Erythroblast (primary cell): ENCODE measurements around the gene OR2AK2.

Experiments used
- DNase-seq, 2 experiments: peaks; one replicate each; lab custom pipeline; 2025; lab: John Stamatoyannopoulos, UW
- GATA1 ChIP-seq: IDR thresholded peaks from 2 replicates; pipeline ENCODE4 v1.6.1; 2011; ENCODE audit warnings: low read depth, mild to moderate bottlenecking, control low read depth, low read length, moderate library complexity
- POLR2A ChIP-seq: IDR thresholded peaks from 2 replicates; pipeline ENCODE4 v1.6.1; 2011; ENCODE audit warnings: mild to moderate bottlenecking, low read length

OR2AK2 gene

DNA sequence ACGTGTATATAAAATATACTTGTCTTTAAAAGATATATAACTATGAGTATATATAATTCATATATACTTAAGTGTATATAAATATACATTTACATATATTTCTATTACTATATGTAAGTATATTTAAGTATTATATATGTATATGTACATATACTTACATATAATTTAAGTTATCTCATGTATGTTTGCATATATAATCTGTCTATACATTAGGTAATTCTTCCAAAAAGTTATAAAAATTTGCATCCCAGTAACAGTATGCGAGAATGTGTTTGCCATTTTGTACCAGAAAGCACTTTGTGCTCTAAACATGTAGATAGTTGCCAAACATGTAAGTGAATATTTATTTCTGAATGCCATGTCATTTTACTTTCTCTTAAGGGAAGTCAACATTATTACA lies at the start of gene OR2AK2:
TSS of gene OR2AK2 (plus strand) at position 301 of the 400 bp plus-strand sequence. CDS start 144 bp downstream, outside the sequence.
- no peak for TF ChIP-seq GATA1
- no peak for TF ChIP-seq POLR2A
- DNase-seq, result no peak

DNA sequence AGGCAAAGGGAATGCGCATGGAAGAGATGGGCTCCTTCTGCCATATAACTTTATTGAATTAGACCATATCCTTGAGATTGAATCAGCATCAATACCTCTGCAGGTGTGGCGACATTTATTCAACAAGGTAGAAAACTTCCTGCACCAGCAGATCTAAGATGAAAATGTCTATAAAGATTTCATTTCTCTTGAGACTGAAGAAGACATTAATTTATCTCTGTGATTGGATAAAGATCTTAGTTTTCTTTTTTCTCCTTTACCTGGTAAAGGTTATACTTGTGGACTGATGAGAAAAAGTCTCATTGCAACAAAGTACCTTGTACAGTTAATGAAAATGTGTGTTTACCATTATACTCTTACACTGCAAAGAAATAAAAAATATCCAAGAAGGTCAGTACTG lies 45.1 kb upstream of the OR2AK2 start, which contains the start of gene OR2T8:
TSS of gene OR2T8 (plus strand) at position 301 of the 400 bp plus-strand sequence. CDS start 766 bp downstream, outside the sequence.
- no peak for TF ChIP-seq GATA1
- no peak for TF ChIP-seq POLR2A
- DNase-seq, result no peak

DNA sequence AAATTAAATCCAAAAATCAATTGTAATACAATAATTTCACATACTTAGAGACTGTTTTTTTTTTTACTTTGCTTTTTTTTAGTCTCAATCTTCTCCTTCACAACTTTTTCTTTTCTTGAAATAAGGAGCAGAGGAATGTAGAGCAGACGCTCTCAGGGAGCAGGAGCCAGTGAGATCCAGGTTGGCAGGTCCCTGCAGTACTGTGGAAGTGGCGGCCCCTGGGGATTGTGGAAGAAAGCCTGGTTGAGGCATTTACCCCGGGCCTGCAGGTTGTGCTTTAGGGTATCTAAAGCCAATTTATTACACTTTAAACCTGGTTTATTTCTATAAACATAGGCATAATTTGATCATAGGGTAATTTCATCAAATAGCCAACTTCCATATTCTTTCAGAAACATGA lies 41.1 kb upstream of the OR2AK2 start:
- no peak for TF ChIP-seq POLR2A
- TF ChIP-seq GATA1, result no peak

DNA sequence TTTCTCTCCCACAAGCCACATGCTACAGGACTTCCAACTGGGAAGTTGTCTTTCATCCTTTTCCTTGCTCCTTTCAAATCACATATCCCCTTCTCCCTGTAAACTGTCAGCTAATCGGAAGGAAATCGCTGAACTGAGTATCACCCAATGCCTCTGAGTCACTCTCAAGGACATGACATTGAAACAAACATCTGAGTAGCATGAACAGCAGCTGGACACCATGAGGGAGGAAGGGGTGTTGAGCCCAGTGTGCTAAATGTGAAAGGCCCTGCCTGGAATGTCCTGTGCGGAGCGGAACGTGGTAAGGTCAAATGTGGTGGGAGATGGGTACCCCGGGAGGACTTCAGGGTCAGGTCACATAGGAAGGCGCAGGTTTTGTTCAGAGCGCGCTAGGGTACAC lies 40.2 kb upstream of the OR2AK2 start, which contains the start of gene OR2AJ1:
TSS of gene OR2AJ1 (plus strand) at position 22 of the 400 bp plus-strand sequence. CDS start 8,880 bp downstream, outside the sequence.
- no peak for DNase-seq
- TF ChIP-seq POLR2A, result no peak
- no peak for TF ChIP-seq GATA1

More for the DNA sequence above, 41.1 kb upstream of the OR2AK2 start:
- no peak for DNase-seq

DNA sequence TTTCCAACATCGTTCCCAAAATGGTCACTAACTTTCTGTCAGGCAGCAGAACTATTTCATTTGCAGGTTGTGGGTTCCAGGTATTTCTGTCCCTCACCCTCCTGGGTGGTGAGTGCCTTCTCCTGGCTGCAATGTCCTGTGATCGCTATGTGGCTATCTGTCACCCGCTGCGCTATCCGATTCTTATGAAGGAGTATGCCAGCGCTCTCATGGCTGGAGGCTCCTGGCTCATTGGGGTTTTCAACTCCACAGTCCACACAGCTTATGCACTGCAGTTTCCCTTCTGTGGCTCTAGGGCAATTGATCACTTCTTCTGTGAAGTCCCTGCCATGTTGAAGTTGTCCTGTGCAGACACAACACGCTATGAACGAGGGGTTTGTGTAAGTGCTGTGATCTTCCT lies 31.0 kb upstream of the OR2AK2 start:
- TF ChIP-seq POLR2A (no peak), GATA1 (no peak)

DNA sequence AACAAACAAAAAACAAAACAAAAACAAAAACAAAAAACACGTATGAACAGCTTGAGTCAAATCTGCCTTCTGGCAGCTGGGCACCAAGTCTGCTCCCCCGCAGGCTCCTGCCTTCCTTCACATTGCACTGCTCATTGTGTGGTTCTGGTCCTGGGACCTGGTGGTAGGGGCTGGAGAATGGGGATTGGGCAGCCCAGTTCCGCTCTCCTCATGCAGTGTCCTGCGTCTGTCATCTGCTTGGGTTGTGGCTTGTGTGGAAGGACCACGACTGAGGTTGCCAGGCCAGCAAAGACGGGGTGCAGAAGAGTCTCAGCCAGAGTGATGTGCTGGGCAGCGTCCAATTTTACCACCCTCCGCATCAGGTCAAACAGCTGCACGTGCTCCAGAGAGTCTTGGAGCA lies 29.3 kb upstream of the OR2AK2 start:
- no peak for DNase-seq
- TF ChIP-seq POLR2A, result no peak
- no peak for TF ChIP-seq GATA1

More for the DNA sequence above, 31.0 kb upstream of the OR2AK2 start:
- DNase-seq, result no peak

GRCh38 chr1:247936415-247936814 lies 28.6 kb upstream of the OR2AK2 start:
- TF ChIP-seq POLR2A, result no peak
- no peak for TF ChIP-seq GATA1
- DNase-seq, result no peak

- peak; percentile 97 to 99 for DNase-seq
These were observed 27.9 kb upstream of the OR2AK2 start for GRCh38 chr1:247936965-247937734.

DNA sequence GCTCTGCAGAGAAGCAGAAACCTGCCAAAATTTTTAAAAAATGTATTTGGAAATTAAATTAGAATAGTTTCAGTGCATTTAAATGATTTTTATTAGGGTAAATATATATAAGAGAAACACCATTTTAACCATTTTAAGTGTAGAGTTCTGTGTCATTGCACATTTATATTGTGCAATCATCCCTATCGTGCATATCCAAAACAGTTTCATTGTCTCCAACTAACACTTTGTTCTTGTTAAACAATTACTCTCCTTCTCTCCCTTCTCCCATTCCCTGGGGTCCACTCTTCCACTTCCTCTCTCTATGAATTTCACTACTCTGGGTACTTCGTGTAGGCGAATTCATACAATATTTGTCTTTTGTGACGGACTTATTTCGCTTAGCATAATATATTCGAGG lies 22.4 kb upstream of the OR2AK2 start:
- no peak for TF ChIP-seq GATA1
- no peak for TF ChIP-seq POLR2A
- DNase-seq, result no peak

- DNase-seq, result no peak
- TF ChIP-seq POLR2A, result no peak
These were observed 16.5 kb upstream of the OR2AK2 start, which contains the start of gene OR2L8 for GRCh38 chr1:247948558-247948957. OR2L8 (plus strand) TSS chr1:247948858; CDS start chr1:247948858, 0 bp downstream.

- no peak for TF ChIP-seq POLR2A
- DNase-seq, result no peak
These were observed 11.6 kb upstream of the OR2AK2 start for GRCh38 chr1:247953408-247953807.

GRCh38 chr1:247961791-247962190 lies 3.2 kb upstream of the OR2AK2 start:
- TF ChIP-seq POLR2A, result no peak
- no peak for TF ChIP-seq GATA1

DNA sequence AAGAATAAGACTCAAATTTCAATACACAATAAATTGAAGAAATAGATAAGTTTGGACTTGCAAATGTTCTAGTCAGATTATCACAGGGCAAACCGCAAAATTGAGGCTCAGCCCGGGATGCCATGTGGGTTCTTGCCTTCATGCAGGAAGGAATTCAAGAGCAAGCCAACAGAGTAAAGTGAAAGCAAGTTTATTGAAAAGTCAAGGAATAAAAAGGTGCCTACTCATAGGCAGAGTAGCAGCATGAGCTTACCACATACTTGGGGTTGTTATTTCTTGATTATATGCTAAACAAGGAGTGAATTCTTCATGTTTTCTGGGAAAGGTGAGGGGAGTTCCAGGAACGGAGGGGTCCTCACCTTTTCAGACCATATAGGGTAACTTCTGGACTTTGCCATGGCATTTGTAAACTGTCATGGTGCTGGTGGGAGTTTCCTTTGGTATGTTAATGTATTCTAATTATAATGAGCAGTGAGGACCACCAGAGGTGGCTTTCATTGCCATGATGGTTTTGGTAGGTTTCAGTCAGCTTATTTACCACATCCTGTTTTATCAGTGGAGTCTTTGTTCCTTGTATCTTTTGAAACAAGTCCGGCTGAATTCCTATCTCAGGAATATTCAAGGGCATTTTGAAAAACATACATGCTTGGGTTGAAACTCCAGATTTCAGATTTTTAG lies 2.0 kb upstream of the OR2AK2 start:
- DNase-seq, result no peak
- TF ChIP-seq GATA1, result no peak
- TF ChIP-seq POLR2A, result no peak

More at GRCh38 chr1:247961791-247962190, 3.2 kb upstream of the OR2AK2 start:
- DNase-seq, result no peak

DNA sequence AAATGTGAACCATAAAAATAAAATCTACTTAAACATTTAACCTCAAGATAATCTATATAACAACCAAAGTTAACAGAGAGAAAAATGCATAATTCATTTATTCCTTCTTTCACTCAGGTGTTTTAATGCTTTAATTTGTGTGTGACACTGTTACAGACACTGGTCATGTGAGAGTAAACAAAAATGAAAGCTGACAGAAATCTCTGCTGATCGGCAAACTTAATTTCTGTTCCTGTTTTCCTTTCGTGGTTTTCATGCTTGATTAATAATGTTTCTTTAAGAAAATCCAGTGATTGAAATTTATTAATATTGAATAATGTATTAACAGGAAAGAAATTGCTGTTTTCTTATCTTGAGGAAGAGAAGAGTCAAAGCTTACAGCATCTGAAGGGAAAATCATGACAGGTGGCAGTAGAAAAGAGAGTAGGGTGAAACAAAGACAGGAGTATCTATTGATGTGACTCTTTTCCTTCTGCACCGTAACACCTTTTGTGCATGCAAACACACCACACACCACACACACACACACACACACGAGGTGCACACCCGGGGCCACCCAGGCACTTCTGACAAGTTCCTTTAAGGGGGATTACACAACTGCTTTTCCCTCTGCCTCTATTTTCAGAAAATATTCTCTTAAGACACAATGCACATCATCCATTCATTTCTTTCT lies 1.6 kb downstream of the OR2AK2 start:
- no peak for DNase-seq

More for the DNA sequence above, 1.6 kb downstream of the OR2AK2 start:
- no peak for TF ChIP-seq POLR2A
- TF ChIP-seq GATA1, result no peak
